ENCODE measurements around the gene DPYSL5.

- TF ChIP-seq, protein P1, sequence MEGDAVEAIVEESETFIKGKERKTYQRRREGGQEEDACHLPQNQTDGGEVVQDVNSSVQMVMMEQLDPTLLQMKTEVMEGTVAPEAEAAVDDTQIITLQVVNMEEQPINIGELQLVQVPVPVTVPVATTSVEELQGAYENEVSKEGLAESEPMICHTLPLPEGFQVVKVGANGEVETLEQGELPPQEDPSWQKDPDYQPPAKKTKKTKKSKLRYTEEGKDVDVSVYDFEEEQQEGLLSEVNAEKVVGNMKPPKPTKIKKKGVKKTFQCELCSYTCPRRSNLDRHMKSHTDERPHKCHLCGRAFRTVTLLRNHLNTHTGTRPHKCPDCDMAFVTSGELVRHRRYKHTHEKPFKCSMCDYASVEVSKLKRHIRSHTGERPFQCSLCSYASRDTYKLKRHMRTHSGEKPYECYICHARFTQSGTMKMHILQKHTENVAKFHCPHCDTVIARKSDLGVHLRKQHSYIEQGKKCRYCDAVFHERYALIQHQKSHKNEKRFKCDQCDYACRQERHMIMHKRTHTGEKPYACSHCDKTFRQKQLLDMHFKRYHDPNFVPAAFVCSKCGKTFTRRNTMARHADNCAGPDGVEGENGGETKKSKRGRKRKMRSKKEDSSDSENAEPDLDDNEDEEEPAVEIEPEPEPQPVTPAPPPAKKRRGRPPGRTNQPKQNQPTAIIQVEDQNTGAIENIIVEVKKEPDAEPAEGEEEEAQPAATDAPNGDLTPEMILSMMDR (IDR thresholded peaks at IDR 0.05; ENCODE audit: low read depth, low read length, missing input control): no peak
- TF ChIP-seq RAD21 (IDR thresholded peaks at IDR 0.05) (no peak), MAX (IDR thresholded peaks at IDR 0.05) (no peak), HNF4A (conservative IDR thresholded peaks at IDR 0.05) (no peak), EGR1 (IDR thresholded peaks at IDR 0.05; ENCODE audit: low read depth in 2 of 2) (no peak), HNF4G (IDR thresholded peaks at IDR 0.05) (no peak), NR2F2 (IDR thresholded peaks at IDR 0.05) (no peak), TAF1 (conservative IDR thresholded peaks at IDR 0.05) (no peak), JUND (IDR thresholded peaks at IDR 0.05) (no peak), ATF3 (IDR thresholded peaks at IDR 0.05) (no peak), YY1 (IDR thresholded peaks at IDR 0.05) (no peak), REST (IDR thresholded peaks at IDR 0.05) (no peak), SP1 (IDR thresholded peaks at IDR 0.05) (no peak)
Measured at GRCh38 chr2:26860211-26860850, 12.4 kb downstream of the DPYSL5 start.

Measured in liver (tissue), 3 donors.